Astrocyte (in vitro differentiated cells and primary cell): ENCODE data around the gene PRRC2B. TPM values are rescaled to one million over a fixed set of nuclear protein-coding genes. Genes with fewer than 3 reads are reported as not detected.
"Not testable (repeated sequence)": the region's sequence is repeated elsewhere in the genome, so short reads cannot be mapped to it uniquely, and the experiment has no call there.

Experiments used
- DNase-seq: peaks from one replicate; pipeline ENCODE4 v3.0.0-alpha.2; 2010; ENCODE audit warnings: low read depth
- FAIRE-seq: peaks from 2 replicates; lab custom pipeline; 2011; peaks lifted over from hg19 to GRCh38; lab: Jason Lieb, UNC
- H2AFZ ChIP-seq: 2 replicates; pipeline ENCODE4 v1.6.0; 2012; ENCODE audit warnings: low read depth, low read length, inconsistent platforms
- H3K27ac ChIP-seq: 2 replicates; pipeline ENCODE4 v1.5.1; 2011; ENCODE audit warnings: low read depth, low read length, inconsistent platforms
- H3K27me3 ChIP-seq: 2 replicates; pipeline ENCODE4 v1.6.0; 2011; ENCODE audit warnings: low read length, inconsistent platforms; ENCODE audit not compliant: insufficient read depth
- H3K36me3 ChIP-seq: 2 replicates; pipeline ENCODE4 v1.5.1; 2011; ENCODE audit warnings: low read length, inconsistent platforms; ENCODE audit not compliant: insufficient read depth
- H3K4me1 ChIP-seq: 2 replicates; pipeline ENCODE4 v1.5.1; 2011; ENCODE audit warnings: low read length, inconsistent platforms; ENCODE audit not compliant: insufficient read depth
- H3K4me2 ChIP-seq: 2 replicates; pipeline ENCODE4 v1.6.0; 2012; ENCODE audit warnings: low read length, inconsistent platforms
- H3K4me3 ChIP-seq: 2 replicates; pipeline ENCODE4 v1.5.1; 2011; ENCODE audit warnings: low read depth, mild to moderate bottlenecking, low read length, inconsistent platforms; ENCODE audit not compliant: insufficient read depth
- H3K79me2 ChIP-seq: 2 replicates; pipeline ENCODE4 v1.6.0; 2012; ENCODE audit warnings: mild to moderate bottlenecking, low read length, inconsistent platforms; ENCODE audit not compliant: insufficient read depth
- H3K9ac ChIP-seq: 2 replicates; pipeline ENCODE4 v1.6.0; 2012; ENCODE audit warnings: mild to moderate bottlenecking, low read length, inconsistent platforms
- H3K9me3 ChIP-seq: 2 replicates; pipeline ENCODE4 v1.5.1; 2012; ENCODE audit warnings: low read depth, mild to moderate bottlenecking, low read length, inconsistent platforms; ENCODE audit not compliant: insufficient read depth
- H4K20me1 ChIP-seq: 2 replicates; pipeline ENCODE4 v1.6.0; 2012; ENCODE audit warnings: low read length, inconsistent platforms; ENCODE audit not compliant: insufficient read depth
- H3K27ac Mint-ChIP-seq: one replicate; pipeline ENCODE4 v1.8.0; 2021; ENCODE audit warnings: mild to moderate bottlenecking, mixed read lengths; ENCODE audit not compliant: unreplicated experiment
- H3K27me3 Mint-ChIP-seq: one replicate; pipeline ENCODE4 v1.8.0; 2021; ENCODE audit warnings: low read depth, mixed read lengths; ENCODE audit not compliant: unreplicated experiment
- H3K36me3 Mint-ChIP-seq: one replicate; pipeline ENCODE4 v1.8.0; 2021; ENCODE audit warnings: low read depth, mixed read lengths; ENCODE audit not compliant: unreplicated experiment
- H3K4me1 Mint-ChIP-seq: one replicate; pipeline ENCODE4 v1.8.0; 2021; ENCODE audit warnings: low read depth, mixed read lengths; ENCODE audit not compliant: unreplicated experiment
- H3K4me3 Mint-ChIP-seq: one replicate; pipeline ENCODE4 v1.8.0; 2021; ENCODE audit warnings: mild to moderate bottlenecking, moderate library complexity, mixed read lengths; ENCODE audit not compliant: unreplicated experiment
- H3K9me3 Mint-ChIP-seq: one replicate; pipeline ENCODE4 v1.8.0; 2021; ENCODE audit warnings: mild to moderate bottlenecking, mixed read lengths; ENCODE audit not compliant: unreplicated experiment
- CTCF ChIP-seq: IDR thresholded peaks from 2 replicates; pipeline ENCODE4 v1.5.1; 2011; ENCODE audit warnings: low read depth, mild to moderate bottlenecking, inconsistent platforms, low read length, moderate library complexity; ENCODE audit not compliant: insufficient read depth
- EZH2 ChIP-seq: IDR thresholded peaks from 2 replicates; pipeline ENCODE4 v1.6.1; 2012; ENCODE audit warnings: mild to moderate bottlenecking, low read length, inconsistent platforms; ENCODE audit not compliant: insufficient read depth
- total RNA-seq: library from RNA; stranded (reverse); gene quantifications from 2 replicates; pipeline ENCODE4 v1.2.1, GENCODE V29; 2021

PRRC2B gene
- total RNA-seq, 1 donor from 2014 or later = 292 TPM

- H3K4me1 ChIP-seq = no peaks in the 10 kb centered on the region
- no peak overlapping the region for H3K27ac ChIP-seq
- Mint-ChIP-seq H3K4me1 (no peaks in the 10 kb centered on the region), H3K9me3 (peaks cover 2% of the 10 kb centered on the region), H3K4me3 (no peak overlapping the region), H3K27ac (no peak overlapping the region), H3K36me3 (peaks cover 31% of the 10 kb centered on the region), H3K27me3 (no peaks in the 10 kb centered on the region)
- H4K20me1 ChIP-seq = peaks cover 86% of the 10 kb centered on the region
- no peak overlapping the region for H2AFZ ChIP-seq
- DNase-seq (no peak), FAIRE-seq (no peak)
- H3K9me3 ChIP-seq = no peaks in the 10 kb centered on the region
- TF ChIP-seq CTCF (no peak), EZH2 (no peak)
- no peak overlapping the region for H3K9ac ChIP-seq
- H3K27me3 ChIP-seq = no peaks in the 10 kb centered on the region
- no peak overlapping the region for H3K4me3 ChIP-seq
- H3K4me2 ChIP-seq = no peak overlapping the region
- H3K36me3 ChIP-seq = peaks cover 63% of the 10 kb centered on the region
- peaks cover 81% of the 10 kb centered on the region for H3K79me2 ChIP-seq
Measured at GRCh38 chr9:131469356-131469755, 75.5 kb downstream of the PRRC2B start.

- peaks cover 57% of the 10 kb centered on the region for H3K36me3 ChIP-seq
- H3K4me1 ChIP-seq = no peaks in the 10 kb centered on the region
- FAIRE-seq = no peak
- H3K4me1 Mint-ChIP-seq = no peaks in the 10 kb centered on the region
- no peak overlapping the region for H3K27ac ChIP-seq
- no peaks in the 10 kb centered on the region for H3K9me3 ChIP-seq
- H3K27ac Mint-ChIP-seq = no peak overlapping the region
- TF ChIP-seq EZH2 (no peak), CTCF (no peak)
- DNase-seq = no peak
- no peak overlapping the region for H3K4me2 ChIP-seq
- H3K36me3 Mint-ChIP-seq = peaks cover 29% of the 10 kb centered on the region
- peaks cover 86% of the 10 kb centered on the region for H4K20me1 ChIP-seq
- peaks cover 2% of the 10 kb centered on the region for H3K9me3 Mint-ChIP-seq
- no peaks in the 10 kb centered on the region for H3K27me3 Mint-ChIP-seq
- H3K27me3 ChIP-seq = no peaks in the 10 kb centered on the region
- no peak overlapping the region for H3K9ac ChIP-seq
- H2AFZ ChIP-seq = no peak overlapping the region
- H3K79me2 ChIP-seq = peaks cover 80% of the 10 kb centered on the region
- H3K4me3 ChIP-seq = no peak overlapping the region
- no peak overlapping the region for H3K4me3 Mint-ChIP-seq
Measured at GRCh38 chr9:131469951-131470350, 76.1 kb downstream of the PRRC2B start.

GRCh38 chr9:131470581-131470991, 76.7 kb downstream of the PRRC2B start:
- H3K4me2 ChIP-seq = no peak overlapping the region
- no peak for FAIRE-seq
- no peaks in the 10 kb centered on the region for H3K27me3 ChIP-seq
- H3K36me3 ChIP-seq = peaks cover 53% of the 10 kb centered on the region
- Mint-ChIP-seq H3K36me3 (peaks cover 25% of the 10 kb centered on the region), H3K4me1 (no peaks in the 10 kb centered on the region), H3K4me3 (no peak overlapping the region), H3K9me3 (peaks cover 2% of the 10 kb centered on the region), H3K27ac (no peak overlapping the region), H3K27me3 (no peaks in the 10 kb centered on the region)
- H3K9ac ChIP-seq = no peak overlapping the region
- H2AFZ ChIP-seq = no peak overlapping the region
- H3K4me3 ChIP-seq = no peak overlapping the region
- no peak overlapping the region for H3K27ac ChIP-seq
- H3K79me2 ChIP-seq = peaks cover 81% of the 10 kb centered on the region
- no peaks in the 10 kb centered on the region for H3K4me1 ChIP-seq
- no peak for DNase-seq
- TF ChIP-seq CTCF = no peak
- TF ChIP-seq EZH2 = no peak
- H4K20me1 ChIP-seq = peaks cover 85% of the 10 kb centered on the region
- H3K9me3 ChIP-seq = no peaks in the 10 kb centered on the region

DNA sequence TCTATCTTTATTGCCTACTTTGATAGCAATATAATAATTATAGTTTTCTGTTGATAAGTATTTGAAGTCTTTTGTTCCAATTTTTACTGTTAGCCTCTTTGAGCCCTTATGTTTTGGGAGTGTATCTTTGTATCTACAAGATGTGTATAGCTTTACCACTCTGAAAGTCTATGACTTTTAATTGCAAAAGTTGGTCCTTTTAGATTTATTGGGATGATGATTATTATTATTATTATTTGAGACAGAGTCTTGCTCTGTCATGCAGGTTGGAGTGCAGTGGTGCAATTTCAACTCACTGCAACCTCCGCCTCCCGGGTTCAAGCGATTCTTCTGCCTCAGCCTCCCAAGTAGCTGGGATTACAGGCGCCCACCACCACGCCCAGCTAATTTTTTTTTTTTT, 78.2 kb downstream of the PRRC2B start:
- H3K9ac ChIP-seq, H2AFZ ChIP-seq, FAIRE-seq, H3K4me1 Mint-ChIP-seq, H3K9me3 Mint-ChIP-seq, H3K9me3 ChIP-seq, H3K27me3 ChIP-seq, H3K27ac Mint-ChIP-seq, DNase-seq, H3K4me3 Mint-ChIP-seq, H3K27ac ChIP-seq, H3K27me3 Mint-ChIP-seq, H3K4me1 ChIP-seq, H3K4me3 ChIP-seq, H3K4me2 ChIP-seq: not testable (repeated sequence)
- H3K36me3 ChIP-seq = peaks cover 54% of the 10 kb centered on the region
- peaks cover 22% of the 10 kb centered on the region for H3K36me3 Mint-ChIP-seq
- H3K79me2 ChIP-seq = peaks cover 86% of the 10 kb centered on the region
- H4K20me1 ChIP-seq = peaks cover 90% of the 10 kb centered on the region
